Measurements from ENCODE around the gene PALLD.

GRCh38 chr4:168863719-168864647 is 367.1 kb downstream of the PALLD start:
- TF ChIP-seq POLR2A (IDR thresholded peaks at IDR 0.05), result no peak
- TF ChIP-seq CTCF (IDR thresholded peaks at IDR 0.05), result no peak
